HEK293 (cell line): Measurements from ENCODE around the gene HERPUD2.

Source experiments
- CTCF ChIA-PET: fragments of 350-600 bp; formaldehyde crosslinking; extraction: SDS; loops from one replicate; lab custom pipeline; 2021; ENCODE audit warnings: antibody characterized with exemption; lab: Yijun Ruan, JAX
- POLR2A ChIA-PET: fragments of 300-600 bp; formaldehyde crosslinking; extraction: SDS; loops from one replicate; lab custom pipeline; 2020; ENCODE audit warnings: antibody characterized with exemption, inconsistent platforms; lab: Yijun Ruan, JAX
- H3K27ac ChIP-seq: fragments of 200-500 bp; sonication (Bioruptor generic); 2 replicates; pipeline ENCODE4 v1.5.1; 2014; ENCODE audit warnings: low read depth, low read length, control low read depth, inconsistent platforms; ENCODE audit errors: extremely low read depth
- H3K36me3 ChIP-seq, 2 experiments: fragments of 200-500 bp in 1 of 2; sonication (Bioruptor generic) in 1 of 2; 1 replicate in 1 of 2; 2 replicates in 1 of 2; pipeline ENCODE4 v1.5.1; 2014 to 2017; ENCODE audit warnings: inconsistent platforms in 2 of 2, low read length in 2 of 2; ENCODE audit not compliant: control insufficient read depth in 2 of 2, insufficient read depth in 1 of 2
- H3K4me1 ChIP-seq: fragments of 200-500 bp; sonication (Bioruptor generic); 2 replicates; pipeline ENCODE4 v1.5.1; 2014; ENCODE audit warnings: mild to moderate bottlenecking, low read length, inconsistent platforms; ENCODE audit not compliant: control insufficient read depth, insufficient read depth
- H3K4me3 ChIP-seq: 2 replicates; pipeline ENCODE4 v1.5.1; 2011; ENCODE audit warnings: low read depth, mild to moderate bottlenecking, control low read depth, low read length, moderate library complexity
- H3K9me3 ChIP-seq: fragments of 200-500 bp; sonication (Bioruptor generic); 2 replicates; pipeline ENCODE4 v1.5.1; 2014; ENCODE audit warnings: low read depth, low read length, inconsistent platforms; ENCODE audit not compliant: control insufficient read depth, insufficient read depth
- ELK4 ChIP-seq: IDR thresholded peaks from 2 replicates; pipeline ENCODE4 v1.6.1; 2011; ENCODE audit warnings: mild to moderate bottlenecking, low read depth, low read length, borderline replicate concordance
- HOXA7 ChIP-seq: sonication (generic); formaldehyde crosslinking; IDR thresholded peaks from 2 replicates; pipeline ENCODE4 v1.8.1; 2022; ENCODE audit warnings: missing genetic modification reagents, borderline replicate concordance
- RBAK ChIP-seq: fragments of 450-650 bp; formaldehyde crosslinking; IDR thresholded peaks from 2 replicates; pipeline ENCODE4 v1.5.1; 2016; ENCODE audit warnings: missing biosample characterization, missing genetic modification characterization
- REPIN1 ChIP-seq: fragments of 450-650 bp; formaldehyde crosslinking; IDR thresholded peaks from 2 replicates; pipeline ENCODE4 v1.5.1; 2017; ENCODE audit warnings: missing biosample characterization, missing genetic modification characterization, low read depth
- ZBTB11 ChIP-seq: fragments of 450-650 bp; formaldehyde crosslinking; conservative IDR thresholded peaks from 2 replicates; pipeline ENCODE4 v1.5.1; 2016; ENCODE audit warnings: low read depth, missing biosample characterization, missing genetic modification characterization
- ZBTB8A ChIP-seq: fragments of 450-650 bp; formaldehyde crosslinking; IDR thresholded peaks from 2 replicates; pipeline ENCODE4 v1.5.1; 2016; ENCODE audit warnings: missing biosample characterization, missing genetic modification characterization
- ZFP69B ChIP-seq: fragments of 450-650 bp; formaldehyde crosslinking; IDR thresholded peaks from 2 replicates; pipeline ENCODE4 v1.5.1; 2016; ENCODE audit warnings: missing biosample characterization, missing genetic modification characterization
- ZNF114 ChIP-seq: fragments of 450-650 bp; formaldehyde crosslinking; IDR thresholded peaks from 2 replicates; pipeline ENCODE4 v1.5.0; 2017; ENCODE audit warnings: missing biosample characterization, missing genetic modification characterization
- ZNF140 ChIP-seq: fragments of 450-650 bp; formaldehyde crosslinking; IDR thresholded peaks from 2 replicates; pipeline ENCODE4 v1.5.1; 2016; ENCODE audit warnings: missing biosample characterization, missing genetic modification characterization
- ZNF174 ChIP-seq: fragments of 450-650 bp; formaldehyde crosslinking; IDR thresholded peaks from 2 replicates; pipeline ENCODE4 v1.5.0; 2017; ENCODE audit warnings: missing biosample characterization, mild to moderate bottlenecking, missing genetic modification characterization
- ZNF335 ChIP-seq: fragments of 450-650 bp; formaldehyde crosslinking; conservative IDR thresholded peaks from 2 replicates; pipeline ENCODE4 v1.5.1; 2016; ENCODE audit warnings: missing biosample characterization, missing genetic modification characterization
- ZNF398 ChIP-seq: fragments of 450-650 bp; formaldehyde crosslinking; IDR thresholded peaks from 2 replicates; pipeline ENCODE4 v1.5.1; 2017; ENCODE audit warnings: missing biosample characterization, missing genetic modification characterization
- ZNF473 ChIP-seq: fragments of 450-650 bp; formaldehyde crosslinking; IDR thresholded peaks from 2 replicates; pipeline ENCODE4 v1.5.1; 2017; ENCODE audit warnings: missing biosample characterization, missing genetic modification characterization
- ZNF513 ChIP-seq: fragments of 450-650 bp; IDR thresholded peaks from 2 replicates; pipeline ENCODE4 v1.5.1; 2018; ENCODE audit warnings: missing biosample characterization, missing genetic modification characterization
- ZNF529 ChIP-seq: fragments of 450-650 bp; formaldehyde crosslinking; IDR thresholded peaks from 2 replicates; pipeline ENCODE4 v1.5.1; 2017; ENCODE audit warnings: missing genetic modification characterization, missing biosample characterization; ENCODE audit not compliant: insufficient replicate concordance
- ZNF558 ChIP-seq: fragments of 450-650 bp; formaldehyde crosslinking; IDR thresholded peaks from 2 replicates; pipeline ENCODE4 v1.5.1; 2016; ENCODE audit warnings: missing biosample characterization, missing genetic modification characterization
- ZNF701 ChIP-seq: fragments of 450-650 bp; formaldehyde crosslinking; IDR thresholded peaks from 2 replicates; pipeline ENCODE4 v1.5.1; 2016; ENCODE audit warnings: missing biosample characterization, missing genetic modification characterization
- ZNF768 ChIP-seq: fragments of 450-650 bp; formaldehyde crosslinking; IDR thresholded peaks from 2 replicates; pipeline ENCODE4 v1.5.1; 2018; ENCODE audit warnings: missing biosample characterization, mild to moderate bottlenecking, missing genetic modification characterization
- ZNF843 ChIP-seq: fragments of 450-650 bp; formaldehyde crosslinking; IDR thresholded peaks from 2 replicates; pipeline ENCODE4 v1.5.1; 2016; ENCODE audit warnings: missing biosample characterization, missing genetic modification characterization

Gene HERPUD2

GRCh38 chr7:35685781-35686180 lies 9.2 kb downstream of the HERPUD2 start (continued):
- TF ChIP-seq ZBTB8A (tag by site-specific recombination) = 0 out of 2 replicates have a peak, but pooled peaks have one; percentile 23
- 0 out of 2 replicates have a peak, but pooled peaks have one; percentile 16 for TF ChIP-seq ZBTB11 (tag by site-specific recombination)
- no peak for TF ChIP-seq ZNF513 (tag by site-specific recombination)
- TF ChIP-seq, all 188 proteins: peak for 7

GRCh38 chr7:35681231-35682029 lies 13.5 kb downstream of the HERPUD2 start:
- ChIA-PET CTCF (no interaction called here), POLR2A (no interaction called here)
- Histone ChIP-seq H3K27ac (no peak overlapping the region), H3K4me3 (no peak overlapping the region), H3K36me3 (peaks cover 3 to 10% of the 10 kb centered on the region in 2 experiments; a peak in 2 of 3 replicates), H3K4me1 (no peaks in the 10 kb centered on the region), H3K9me3 (no peaks in the 10 kb centered on the region)
- TF ChIP-seq ZNF398 (tag by site-specific recombination) = no peak
- no peak for TF ChIP-seq REPIN1

- peaks cover 3 to 8% of the 10 kb centered on the region in 2 experiments; a peak in 2 of 3 replicates for H3K36me3 ChIP-seq
- no peaks in the 10 kb centered on the region for H3K9me3 ChIP-seq
- no peak overlapping the region for H3K4me3 ChIP-seq
- no peaks in the 10 kb centered on the region for H3K4me1 ChIP-seq
- H3K27ac ChIP-seq = no peak overlapping the region
- CTCF ChIA-PET = interaction anchor here (0.7 kb wide), 1 partner anchor 43 kb away, joined by 3 read pairs; no protein-coding TSS in a partner anchor
- POLR2A ChIA-PET = no interaction called here
- TF ChIP-seq RBAK (no peak), ZNF768 (tag by site-specific recombination) (no peak), ZNF529 (tag by site-specific recombination) (no peak), HOXA7 (CRISPR knock-in tag) (no peak), ELK4 (no peak), ZNF843 (tag by site-specific recombination) (no peak), ZFP69B (tag by site-specific recombination) (no peak), ZNF140 (tag by site-specific recombination) (no peak), ZNF174 (tag by site-specific recombination) (no peak), ZNF473 (tag by site-specific recombination) (no peak), ZNF701 (tag by site-specific recombination) (no peak), ZNF335 (tag by site-specific recombination) (no peak), ZNF114 (tag by site-specific recombination) (no peak), ZNF558 (tag by site-specific recombination) (no peak)
Measured at GRCh38 chr7:35680403-35681013, 14.4 kb downstream of the HERPUD2 start.
